Panc1 (cell line): ENCODE data around the gene RIPK1. TPM values are rescaled to one million over a fixed set of nuclear protein-coding genes. Genes with fewer than 3 reads are reported as not detected.
"Not testable (repeated sequence)": the region's sequence is repeated elsewhere in the genome, so short reads cannot be mapped to it uniquely, and the experiment has no call there.

Experiments
- ATAC-seq: fragments of 200-7000 bp; cut with Tn5 transposase; 2 replicates; pipeline ENCODE4 v1.9.1; 2020; ENCODE audit warnings: mild to moderate bottlenecking, moderate library complexity
- BruUV-seq: library from RNA; stranded (reverse); fragments of 400-500 nt; replicated peaks from 2 replicates; lab custom pipeline; 2021; lab: Mats Ljungman, UMichigan
- CTCF ChIA-PET: fragments of 300-600 bp; sonication (Branson Sonifier 250); formaldehyde crosslinking; loops from one replicate; lab custom pipeline; 2022; ENCODE audit warnings: antibody characterized with exemption; lab: Charles Lee
- POLR2A ChIA-PET: fragments of 300-600 bp; sonication (Branson Sonifier 250); formaldehyde crosslinking; loops from one replicate; lab custom pipeline; 2022; ENCODE audit warnings: antibody characterized with exemption; lab: Charles Lee
- DNase-seq: peaks from one replicate; pipeline ENCODE4 v3.0.0-alpha.2; 2010; ENCODE audit warnings: low read depth, low spot score
- H3K27ac ChIP-seq: 2 replicates; pipeline ENCODE4 v1.5.1; 2011; ENCODE audit warnings: mild to moderate bottlenecking, low read length, inconsistent platforms
- H3K27me3 ChIP-seq: fragments of 200-500 bp; sonication (Bioruptor generic); 2 replicates; pipeline ENCODE4 v1.6.0; 2014; ENCODE audit warnings: low read length, inconsistent platforms; ENCODE audit not compliant: control insufficient read depth, insufficient read depth
- H3K36me3 ChIP-seq: fragments of 200-500 bp; sonication (Bioruptor generic); 2 replicates; pipeline ENCODE4 v1.5.1; 2014; ENCODE audit warnings: inconsistent platforms, mild to moderate bottlenecking, low read length, moderate library complexity; ENCODE audit not compliant: control insufficient read depth, insufficient read depth
- H3K4me1 ChIP-seq: 2 replicates; pipeline ENCODE4 v1.5.1; 2011; ENCODE audit warnings: inconsistent platforms, mild to moderate bottlenecking, low read length, moderate library complexity; ENCODE audit not compliant: control insufficient read depth, insufficient read depth
- H3K4me3 ChIP-seq, 2 experiments: 2 replicates each; pipeline ENCODE4 v1.5.1; 2011 to 2012; ENCODE audit warnings: low read depth in 2 of 2, low read length in 2 of 2, mild to moderate bottlenecking in 2 of 2, inconsistent platforms in 1 of 2, moderate library complexity in 1 of 2
- H3K9me3 ChIP-seq: fragments of 200-500 bp; sonication (Bioruptor generic); 2 replicates; pipeline ENCODE4 v1.5.1; 2014; ENCODE audit warnings: low read depth, mild to moderate bottlenecking, inconsistent platforms, low read length, moderate library complexity; ENCODE audit not compliant: control insufficient read depth, insufficient read depth
- CTCF ChIP-seq: fragments of 450-650 bp; IDR thresholded peaks from 2 replicates; pipeline ENCODE4 v1.5.1; 2017; ENCODE audit warnings: mild to moderate bottlenecking
- POLR2AphosphoS5 ChIP-seq: IDR thresholded peaks from 2 replicates; pipeline ENCODE4 v1.6.1; 2012; ENCODE audit warnings: mild to moderate bottlenecking, low read depth, low read length, moderate library complexity
- REST ChIP-seq, 2 experiments: IDR thresholded peaks; 2 replicates each; pipeline ENCODE4 v1.6.1; 2011 to 2012; ENCODE audit warnings: low read depth in 2 of 2, control low read depth in 1 of 2, low read length in 1 of 2, mild to moderate bottlenecking in 1 of 2, moderate library complexity in 1 of 2; ENCODE audit not compliant: insufficient read depth in 1 of 2
- SIN3A ChIP-seq: IDR thresholded peaks from 2 replicates; pipeline ENCODE4 v1.6.1; 2012; ENCODE audit warnings: low read depth, mild to moderate bottlenecking, low read length, moderate library complexity, borderline replicate concordance; ENCODE audit not compliant: insufficient read depth
- TCF7L2 ChIP-seq: IDR thresholded peaks from 2 replicates; pipeline ENCODE4 v1.6.1; 2011; ENCODE audit warnings: mild to moderate bottlenecking, low read depth, low read length, inconsistent platforms
- in situ Hi-C: cut with HindIII; loops from 2 replicates; pipeline ENCODE4 v1.10.0; 2016; ENCODE audit warnings: low sequenced_read_pairs, low pct_unique_long_range_greater_than_20kb
- intact Hi-C: fragments of 100-400 bp; cut with micrococcal nuclease; formaldehyde crosslinking; loops from one replicate; pipeline ENCODE4 v1.10.0; 2022; ENCODE audit not compliant: unreplicated experiment
- total RNA-seq: library from RNA; stranded (reverse); gene quantifications from one replicate; pipeline ENCODE4 v1.2.1, GENCODE V29; 2021; ENCODE audit not compliant: unreplicated experiment

RIPK1 gene
- total RNA-seq, 1 experiment from 2014 or later: 31.6 TPM

GRCh38 chr6:3057063-3057770 is 11.1 kb upstream of the RIPK1 start:
- Histone ChIP-seq H3K9me3 (no peaks in the 10 kb centered on the region), H3K27ac (no peak overlapping the region), H3K4me3 (no peak overlapping the region), H3K36me3 (no peaks in the 10 kb centered on the region; the same call in 1 of the 2 replicates), H3K4me1 (peaks cover 18% of the 10 kb centered on the region), H3K27me3 (no peaks in the 10 kb centered on the region)
- ATAC-seq (no peak), DNase-seq (no peak)
- CTCF ChIA-PET: interaction anchor here (0.6 to 1.0 kb wide), 2 partner anchors 21 to 56 kb away, joined by 3 read pairs; no protein-coding TSS in a partner anchor
- in situ Hi-C loops (no loop called here), intact Hi-C loops (no loop called here)
- no peak for TF ChIP-seq POLR2AphosphoS5
- no peak for TF ChIP-seq TCF7L2
- no peak for TF ChIP-seq SIN3A
- TF ChIP-seq CTCF: no peak
- TF ChIP-seq REST (IDR thresholded peaks at IDR 0.05; ENCODE audit: insufficient read depth in 1 of 2, low read depth in 2 of 2, low read length in 1 of 2): no peak
- POLR2A ChIA-PET: no interaction called here
- BruUV-seq: no TSS peak

GRCh38 chr6:3058957-3059356 is 9.3 kb upstream of the RIPK1 start:
- in situ Hi-C loops (no loop called here), intact Hi-C loops (no loop called here)
- no peak overlapping the region for H3K27ac ChIP-seq
- no TSS peak for BruUV-seq
- no peaks in the 10 kb centered on the region for H3K27me3 ChIP-seq
- TF ChIP-seq TCF7L2 (no peak), REST (IDR thresholded peaks at IDR 0.05; ENCODE audit: insufficient read depth in 1 of 2, low read depth in 2 of 2, low read length in 1 of 2) (no peak), CTCF (no peak), SIN3A (no peak), POLR2AphosphoS5 (no peak)
- no peak for DNase-seq
- no peaks in the 10 kb centered on the region for H3K36me3 ChIP-seq
- ChIA-PET CTCF (no interaction called here), POLR2A (no interaction called here)
- H3K4me1 ChIP-seq: peaks cover 14% of the 10 kb centered on the region
- no peak overlapping the region for H3K4me3 ChIP-seq
- no peaks in the 10 kb centered on the region for H3K9me3 ChIP-seq
- ATAC-seq: no peak

- H3K27me3 ChIP-seq, H3K9me3 ChIP-seq, in situ Hi-C loops, H3K27ac ChIP-seq, H3K36me3 ChIP-seq, ATAC-seq, BruUV-seq, POLR2A ChIA-PET, intact Hi-C loops, CTCF ChIA-PET, DNase-seq, H3K4me3 ChIP-seq: not testable (repeated sequence)
- H3K4me1 ChIP-seq: peaks cover 14% of the 10 kb centered on the region
Observed at GRCh38 chr6:3060092-3060491, 8.2 kb upstream of the RIPK1 start.
